IPS-NIHi7 (cell line): ENCODE data around the gene ENG.
"Not testable (repeated sequence)": the region's sequence is repeated elsewhere in the genome, so short reads cannot be mapped to it uniquely, and the experiment has no call there.

Source experiments
- DNase-seq: peaks from one replicate; pipeline ENCODE4 v3.0.0; 2012; ENCODE audit warnings: mixed read lengths; ENCODE audit errors: extremely low spot score

The ENG gene

DNA sequence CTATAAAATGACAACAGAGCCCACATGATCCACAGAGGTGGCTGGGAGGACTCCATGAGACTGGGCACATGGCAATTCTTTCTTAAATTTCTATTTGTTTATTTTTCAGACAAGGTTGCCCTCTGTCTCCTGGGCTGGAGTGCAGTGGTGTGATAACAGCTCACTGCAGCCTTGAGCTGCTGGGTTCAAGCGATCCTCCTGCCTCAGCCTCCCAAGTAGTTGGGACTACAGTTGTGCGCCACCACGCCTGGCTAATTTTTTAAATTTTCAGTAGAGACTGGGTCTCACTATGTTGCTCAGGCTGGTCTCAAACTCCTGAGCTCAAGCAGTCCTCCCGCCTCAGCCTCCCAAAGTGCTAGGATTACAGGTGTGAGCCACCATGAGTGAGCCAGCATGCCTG lies 8.8 kb downstream of the ENG start:
- DNase-seq = not testable (repeated sequence)

DNA sequence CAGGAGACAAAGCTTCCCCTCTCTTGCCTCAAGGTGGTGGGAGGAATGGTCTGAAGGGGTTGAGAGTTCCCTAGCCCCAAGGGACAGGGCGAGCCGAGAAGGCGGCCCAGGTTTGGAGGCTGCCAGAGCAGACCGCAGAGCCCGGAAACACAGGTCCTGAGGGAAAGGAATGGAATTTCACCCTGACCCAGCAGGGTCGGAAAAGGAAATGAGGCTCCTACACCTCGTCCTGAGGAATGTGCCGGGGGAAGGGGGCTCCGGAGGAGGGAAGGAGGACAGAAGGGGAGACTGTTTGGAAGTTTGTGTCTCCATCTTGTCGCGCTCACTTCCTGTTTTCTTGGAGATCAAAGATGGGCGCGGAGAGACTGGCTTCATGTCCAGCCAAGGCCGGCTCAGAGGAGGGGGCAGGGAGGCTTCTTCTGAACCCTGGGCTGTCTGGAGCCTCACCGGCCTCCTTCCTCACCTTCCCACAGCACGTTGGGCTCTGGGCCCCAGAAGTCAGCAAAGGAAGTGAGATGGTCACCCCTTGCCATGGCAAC lies 9.6 kb downstream of the ENG start:
- DNase-seq = peak; percentile 59

DNA sequence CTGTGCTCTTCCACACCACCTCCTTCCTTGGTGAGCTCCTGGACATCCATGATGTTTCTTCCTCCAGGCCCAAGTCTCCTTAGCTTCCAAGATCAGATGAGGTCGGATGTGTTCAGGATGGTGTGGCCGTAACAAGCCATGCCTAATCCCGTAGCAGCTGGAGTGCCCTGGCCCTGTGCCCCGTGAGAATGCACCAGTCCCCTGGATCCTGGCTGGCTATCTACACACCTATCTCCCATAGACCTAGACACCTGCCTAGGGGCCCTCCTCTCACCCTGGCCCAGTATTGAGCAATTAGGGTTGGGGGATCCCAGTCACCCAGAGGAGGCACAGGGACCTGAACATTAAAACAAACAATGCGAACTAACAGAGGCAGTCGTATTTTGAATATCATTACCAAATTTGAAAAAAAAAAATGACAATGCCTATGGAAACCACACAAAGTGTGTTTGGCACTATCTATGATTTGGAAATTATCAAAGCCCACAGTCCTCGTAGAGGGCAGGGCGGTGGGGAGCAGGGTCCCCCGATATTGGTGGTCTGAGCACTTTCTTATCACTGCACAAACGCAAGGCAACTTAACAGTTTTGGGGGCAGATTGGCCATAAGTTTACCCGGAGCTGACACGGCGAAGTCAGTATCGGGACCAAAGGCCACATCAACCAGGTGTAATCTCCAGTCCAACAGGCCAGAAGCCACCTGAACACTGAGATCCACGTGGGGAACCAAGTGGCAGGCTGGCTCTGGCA lies 13.2 kb downstream of the ENG start:
- no peak for DNase-seq

DNA sequence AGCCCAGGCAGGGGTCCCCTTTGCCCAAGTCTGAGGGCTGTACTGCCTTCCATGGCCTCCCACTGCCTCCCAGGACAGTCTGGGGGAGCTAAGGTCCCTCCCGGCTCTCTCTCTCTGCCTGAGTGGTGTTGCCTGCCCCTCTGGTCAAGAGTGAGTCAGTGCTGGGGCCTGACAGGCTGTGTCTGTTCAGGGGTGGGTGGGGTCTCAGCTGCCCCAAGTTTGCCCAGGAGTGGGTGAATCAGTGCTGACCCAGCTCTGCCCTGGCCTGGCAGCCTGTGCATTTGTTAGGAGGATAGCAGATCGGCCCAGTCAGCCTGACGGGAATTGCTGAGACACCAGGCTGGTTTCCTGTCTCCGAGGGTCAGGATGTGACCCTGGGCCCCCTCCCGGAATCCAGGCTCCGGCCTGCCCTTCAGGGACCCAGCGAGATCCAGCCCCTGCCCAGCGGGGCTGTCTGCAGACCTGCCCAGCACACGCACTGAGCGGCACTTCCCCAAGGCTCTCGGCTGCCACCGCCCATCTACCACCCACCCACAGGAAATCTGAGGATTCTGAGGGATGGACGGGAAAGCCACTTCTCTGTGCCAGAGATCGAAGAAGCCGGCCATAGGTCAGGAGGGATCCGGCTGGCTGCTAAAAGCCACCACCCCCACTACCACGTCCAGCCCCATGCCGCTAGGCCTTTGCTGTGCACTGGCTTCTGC lies 15.9 kb downstream of the ENG start:
- no peak for DNase-seq

DNA sequence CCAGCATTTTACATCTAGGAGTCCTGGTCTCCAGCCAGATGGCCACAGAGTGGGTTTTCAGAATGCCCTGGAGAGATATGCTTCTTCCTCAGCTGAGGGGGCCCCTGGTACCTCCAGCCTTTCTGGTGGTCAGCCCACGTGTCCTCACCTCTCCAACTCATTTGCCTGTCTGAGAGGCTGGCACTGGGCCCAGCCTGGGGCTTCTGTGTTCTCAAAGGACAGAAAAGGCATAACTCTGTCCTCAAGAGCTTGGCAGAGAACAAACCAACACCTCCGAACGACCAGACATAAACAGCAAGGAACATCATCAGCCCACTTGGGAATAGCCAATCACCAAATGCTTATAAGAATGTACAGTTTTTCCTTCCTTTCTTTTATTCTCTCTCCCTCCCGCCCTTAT lies 17.1 kb downstream of the ENG start:
- DNase-seq = no peak

DNA sequence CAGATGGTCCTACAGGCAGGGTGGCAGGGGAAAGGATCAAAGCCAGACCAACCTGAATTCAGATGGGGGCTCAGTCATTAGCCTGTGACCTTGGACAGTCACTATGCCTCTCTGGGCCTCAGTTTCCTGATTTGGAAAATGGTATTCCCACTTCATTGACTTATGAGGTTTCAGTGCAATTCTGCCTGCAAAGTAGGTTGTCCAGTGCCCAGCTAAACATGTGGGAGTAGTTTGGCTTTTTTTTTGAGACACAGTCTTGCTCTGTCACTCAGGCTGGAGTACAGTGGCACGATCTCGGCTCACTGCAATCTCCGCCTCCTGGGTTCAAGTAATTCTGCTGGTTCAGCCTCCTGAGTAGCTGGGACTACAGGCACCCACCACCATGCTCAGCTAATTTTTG lies 17.9 kb downstream of the ENG start:
- not testable (repeated sequence) for DNase-seq

DNA sequence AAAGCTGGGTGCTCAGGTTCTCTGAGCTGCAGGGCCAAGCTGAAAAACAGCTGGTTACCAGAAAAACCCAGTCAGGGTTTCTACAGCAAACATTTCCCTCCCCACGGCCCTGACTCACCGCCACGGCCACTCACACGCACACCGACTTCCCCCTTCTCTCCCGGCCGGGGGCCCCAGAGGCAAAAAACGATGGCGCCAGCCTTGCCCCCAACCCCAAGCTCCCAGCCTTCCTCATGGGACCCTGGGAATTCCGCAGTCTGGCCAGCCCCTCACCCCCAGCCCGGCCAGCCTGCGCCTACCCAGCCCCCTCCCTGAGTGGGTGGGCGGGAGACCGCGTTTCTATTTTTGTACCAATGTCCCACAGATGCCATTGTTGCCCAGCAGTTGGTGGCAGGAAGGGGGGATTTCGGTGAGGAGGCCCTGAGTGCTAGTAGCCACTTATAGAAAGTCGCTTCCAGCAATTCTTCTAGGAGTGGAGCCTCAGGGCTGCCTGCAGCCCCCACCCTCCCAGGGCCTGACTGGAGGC lies 18.4 kb downstream of the ENG start:
- DNase-seq = no peak

DNA sequence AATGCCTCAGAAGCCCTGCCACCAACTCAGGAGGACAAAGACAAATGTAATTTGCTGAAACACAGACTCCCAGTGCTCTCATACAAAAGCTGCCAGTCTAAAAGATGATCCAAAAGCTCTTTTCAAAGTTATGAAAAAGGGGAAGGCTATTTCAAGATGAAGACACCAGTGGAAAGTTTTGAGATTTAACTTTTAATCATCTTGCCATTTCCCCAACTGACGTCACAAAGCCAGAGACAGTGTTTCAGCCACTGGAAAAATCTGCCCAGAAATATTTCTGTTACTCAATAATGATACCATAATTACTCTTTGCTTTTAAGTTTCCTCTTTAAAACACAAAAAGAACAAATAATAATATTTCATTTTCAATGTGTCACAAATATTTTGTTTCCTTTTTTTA lies 20.9 kb downstream of the ENG start:
- DNase-seq = no peak

DNA sequence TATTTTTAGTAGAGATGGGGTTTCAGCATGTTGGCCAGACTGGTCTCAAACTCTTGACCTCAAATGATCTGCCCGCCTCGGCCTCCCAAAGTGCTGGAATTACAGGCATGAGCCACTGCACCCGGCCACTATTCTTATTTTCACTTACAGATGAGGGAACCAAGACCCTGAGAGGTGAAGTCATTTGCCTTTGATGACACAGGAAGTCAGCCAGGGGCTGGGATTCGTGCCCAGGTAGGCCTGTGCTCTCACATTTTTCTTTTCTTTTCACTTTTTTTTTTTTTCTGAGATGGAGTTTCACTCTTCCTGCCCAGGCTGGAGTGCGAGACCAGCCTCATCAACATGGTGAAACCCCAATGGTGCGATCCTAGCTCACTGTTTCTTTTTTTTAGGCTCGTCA lies 22.2 kb downstream of the ENG start:
- DNase-seq = no peak

DNA sequence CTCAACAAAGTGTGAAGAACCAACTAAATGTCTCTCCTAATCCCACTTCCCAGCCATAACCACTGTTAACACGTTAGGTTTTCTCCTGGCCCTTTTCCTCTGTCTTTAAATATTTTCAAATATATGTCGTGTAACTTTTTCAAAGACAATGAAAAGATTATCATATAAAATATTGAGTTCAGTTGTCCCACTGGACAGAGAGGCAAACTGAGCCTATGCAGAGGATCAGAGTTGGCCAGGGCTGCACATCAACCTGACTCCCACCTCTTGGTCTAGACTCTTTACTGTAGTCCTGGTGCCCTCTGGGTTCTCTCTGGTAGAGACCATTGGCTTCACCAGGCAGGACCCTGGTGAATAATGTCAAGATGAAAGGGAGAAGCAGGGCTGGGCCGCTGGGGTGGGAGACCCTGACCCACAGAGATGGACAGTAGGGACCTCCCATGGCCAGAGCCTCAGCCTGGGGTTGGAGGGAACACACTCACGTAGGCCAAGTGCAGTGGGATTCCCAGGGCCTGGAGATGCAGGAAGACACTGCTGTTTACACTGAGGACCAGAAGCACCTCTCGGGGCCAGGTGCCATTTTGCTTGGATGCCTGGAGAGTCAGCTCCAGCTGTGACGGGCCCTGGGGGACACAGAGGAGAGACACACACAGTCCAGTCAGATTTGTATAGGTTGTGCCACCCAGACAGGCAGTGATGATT lies 25.1 kb downstream of the ENG start:
- DNase-seq = no peak

DNA sequence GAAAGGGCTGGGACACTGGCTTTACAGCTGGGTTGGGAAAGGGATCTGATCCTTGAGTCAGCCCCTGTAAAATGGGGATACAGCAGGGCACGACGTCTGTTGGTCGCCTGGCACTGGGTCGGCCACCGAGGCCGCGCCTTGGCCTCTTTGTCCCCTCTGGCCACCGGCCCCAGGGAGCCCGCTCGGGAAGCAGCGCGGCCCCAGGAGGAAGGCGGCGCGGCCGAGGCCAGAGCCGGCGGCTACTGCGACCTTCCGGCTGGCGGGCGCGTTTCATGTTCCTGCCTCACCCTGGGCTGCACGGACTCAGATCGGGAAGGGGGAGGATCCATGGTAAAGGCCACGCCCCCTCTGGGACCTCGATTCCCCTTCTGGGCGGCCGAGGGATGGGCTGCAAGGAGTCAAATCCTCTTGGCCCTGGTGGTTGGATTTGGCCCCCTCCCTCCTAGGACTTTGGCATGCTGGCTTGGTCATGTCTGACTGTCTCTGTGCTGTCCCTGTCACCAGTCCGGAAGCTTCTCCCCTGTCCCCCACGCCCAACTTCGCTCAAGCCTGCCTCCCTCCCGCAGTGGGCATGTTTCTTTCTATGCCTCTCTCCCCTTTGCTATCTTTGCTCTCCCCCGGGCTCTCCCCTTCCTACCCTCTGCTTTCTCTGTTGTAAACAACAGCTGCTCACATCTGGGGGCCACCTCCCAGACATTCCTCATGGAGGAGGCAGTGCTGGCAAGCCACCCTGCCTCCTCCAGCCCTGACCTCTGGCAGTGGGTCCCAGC lies 26.0 kb downstream of the ENG start:
- DNase-seq = peak; percentile 98

DNA sequence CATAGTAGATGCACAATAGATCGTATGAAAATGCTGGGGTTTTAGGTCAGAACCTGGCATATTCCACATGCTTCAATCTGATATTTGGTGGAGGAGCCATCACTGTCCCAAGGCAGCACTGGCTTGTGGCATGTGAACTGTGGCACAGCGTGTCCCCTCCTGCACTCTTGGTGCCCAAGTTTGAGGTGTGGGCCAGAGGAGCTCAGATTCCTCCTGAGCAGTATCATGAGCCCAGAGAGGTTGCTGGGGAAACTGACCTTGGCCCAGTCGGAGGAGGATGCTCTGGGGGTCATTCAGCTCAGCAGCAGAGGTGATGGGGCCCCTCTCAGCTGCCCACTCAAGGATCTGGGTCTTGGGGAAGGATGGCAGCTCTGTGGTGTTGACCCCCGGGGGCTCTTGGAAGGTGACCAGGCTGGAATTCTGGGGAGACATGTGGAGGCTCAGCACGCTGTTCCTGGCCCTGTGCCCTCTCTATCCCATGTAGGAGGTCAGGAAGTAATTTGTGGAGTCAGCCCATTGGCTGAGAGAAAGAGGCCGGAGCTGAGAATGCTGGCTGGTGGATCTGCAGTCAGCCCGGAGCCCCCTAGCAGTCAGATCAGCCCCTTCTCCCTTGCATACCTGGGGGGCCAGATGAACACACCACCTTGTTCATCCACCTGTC lies 28.1 kb downstream of the ENG start:
- no peak for DNase-seq

DNA sequence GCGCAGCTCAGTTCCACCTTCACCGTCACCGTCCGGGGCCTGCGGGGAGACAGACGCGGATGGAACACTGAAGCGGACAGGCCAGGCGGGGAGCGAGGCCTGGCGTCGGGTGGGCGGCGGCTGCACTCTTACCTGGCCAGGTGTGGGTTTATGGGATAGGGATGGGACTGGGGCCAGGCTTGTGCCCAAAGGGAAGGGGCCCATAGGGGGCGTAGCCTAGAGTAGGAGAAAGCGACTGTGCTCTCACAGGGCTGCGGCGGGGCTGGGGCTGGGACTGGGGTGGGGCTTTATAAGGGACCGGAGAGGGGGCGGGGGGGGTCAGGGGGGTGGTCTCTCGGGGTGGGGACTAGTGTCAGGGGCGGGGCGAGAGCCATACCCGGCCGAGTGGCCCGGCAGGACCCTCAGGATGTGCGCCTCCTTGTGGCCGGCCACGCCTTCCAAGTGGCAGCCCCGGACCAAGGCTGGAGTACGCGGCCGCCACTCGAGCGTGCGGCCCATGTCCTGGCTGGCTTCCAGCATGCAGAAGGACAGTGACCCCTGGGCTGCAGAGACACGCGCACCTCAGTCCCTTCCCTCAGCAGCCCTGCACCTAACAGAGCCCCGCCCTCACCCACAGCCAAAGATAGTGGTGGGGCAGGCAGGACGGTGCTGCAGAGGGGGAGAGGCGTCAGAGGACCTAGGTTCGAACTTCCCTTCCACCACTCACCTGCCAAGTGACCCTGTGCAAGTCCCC lies 29.0 kb downstream of the ENG start:
- DNase-seq = peak; percentile 91

DNA sequence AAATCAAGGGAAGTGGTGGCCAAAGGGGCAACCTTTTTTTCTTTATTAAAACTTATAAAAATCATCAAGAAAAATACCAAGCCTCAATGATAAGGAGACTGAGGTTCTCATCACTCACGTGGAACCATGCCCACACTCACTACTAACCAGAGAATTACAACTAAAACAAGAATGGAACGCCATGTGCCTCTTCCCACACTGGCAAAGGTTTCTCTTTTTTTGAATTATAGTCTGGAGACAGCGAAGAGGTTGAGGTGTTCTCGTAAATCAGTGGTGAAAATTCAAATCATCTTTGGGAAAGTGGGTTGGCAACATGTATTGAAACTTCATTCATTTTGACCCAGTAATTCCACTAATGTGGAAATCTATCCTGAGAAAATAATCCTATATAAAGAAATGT lies 32.4 kb downstream of the ENG start:
- DNase-seq = no peak

DNA sequence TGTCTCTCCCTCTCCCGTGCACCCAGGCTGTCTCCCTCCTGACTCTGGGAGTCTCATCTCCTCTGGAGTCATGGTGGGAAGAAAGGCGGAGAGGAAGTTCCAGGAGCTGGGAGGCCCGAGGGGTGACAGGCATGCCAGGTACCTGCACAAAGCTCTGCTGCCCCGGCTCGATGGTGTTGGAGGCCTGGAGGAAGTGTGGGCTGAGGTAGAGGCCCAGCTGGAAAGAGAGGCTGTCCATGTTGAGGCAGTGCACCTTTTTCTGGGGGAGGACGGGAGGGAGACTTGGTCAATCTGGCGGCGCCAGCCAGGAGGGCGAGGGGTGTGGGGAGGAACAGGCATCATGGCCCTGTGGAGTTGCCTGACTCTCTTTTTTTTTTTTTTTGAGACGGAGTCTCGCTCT lies 35.9 kb downstream of the ENG start:
- DNase-seq = no peak

DNA sequence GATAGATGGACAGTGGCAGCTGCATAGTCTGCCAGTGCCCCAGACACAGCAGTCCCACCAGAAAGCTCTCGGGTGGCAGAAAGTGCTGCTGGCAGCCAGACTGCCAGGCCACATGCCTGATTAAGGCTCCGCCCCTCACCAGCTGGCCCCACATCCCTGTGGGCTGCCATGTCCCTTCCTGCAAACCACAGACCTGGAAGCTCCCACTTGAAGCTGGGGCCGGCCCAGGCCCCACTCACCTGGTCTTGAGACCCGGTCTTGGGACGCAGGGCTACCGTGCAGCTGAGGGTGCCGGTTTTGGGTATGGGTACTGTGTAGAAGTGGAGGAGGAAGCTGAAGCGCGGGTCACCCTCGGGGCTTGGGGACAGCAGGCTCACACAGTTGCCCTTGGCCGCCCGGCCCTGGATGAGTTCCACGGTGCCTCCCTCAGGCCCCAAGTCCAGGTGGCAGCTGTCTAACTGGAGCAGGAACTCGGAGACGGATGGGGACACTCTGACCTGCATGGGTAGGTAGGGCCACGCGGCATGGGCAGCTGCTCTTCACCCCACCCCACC lies 36.5 kb downstream of the ENG start:
- DNase-seq = no peak

DNA sequence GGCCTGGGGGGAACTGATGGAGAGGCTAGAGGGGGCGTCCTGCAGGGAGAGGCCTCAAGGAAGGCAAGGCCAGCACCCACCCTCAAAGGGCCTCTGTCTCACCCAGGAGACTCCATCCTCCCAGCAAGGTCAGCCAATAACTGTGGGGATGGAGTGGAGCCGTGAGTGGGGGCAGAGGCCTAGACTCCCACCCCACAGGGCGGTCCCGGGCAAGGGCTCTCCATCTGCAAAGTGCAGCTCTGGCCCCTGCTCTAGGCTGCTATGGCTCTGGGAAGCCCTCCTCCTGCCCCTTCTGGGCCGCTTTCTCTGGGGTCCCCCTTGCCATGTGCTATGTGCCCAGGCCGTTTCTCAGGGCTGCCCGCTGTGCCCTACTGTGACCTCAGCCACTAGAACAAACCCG lies 37.7 kb downstream of the ENG start:
- DNase-seq = no peak

DNA sequence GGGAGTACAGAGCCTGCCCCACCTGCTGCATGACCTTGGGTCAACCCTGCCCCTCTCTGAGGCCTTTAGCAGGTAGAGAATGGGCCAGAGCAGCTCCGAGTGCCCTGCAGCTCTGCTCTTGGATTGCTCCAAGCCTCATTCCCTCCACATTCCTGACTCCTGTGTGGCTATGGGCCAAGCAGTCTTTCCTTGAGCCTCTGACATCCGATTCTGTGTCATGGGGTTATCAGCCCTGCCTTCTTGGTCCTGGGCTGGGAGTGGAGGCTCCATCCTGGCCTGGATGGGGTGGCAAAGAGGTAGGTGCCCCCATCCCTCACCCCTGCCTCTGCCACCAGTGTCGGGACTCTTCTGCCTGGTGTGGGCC lies 38.1 kb downstream of the ENG start:
- DNase-seq = no peak

DNA sequence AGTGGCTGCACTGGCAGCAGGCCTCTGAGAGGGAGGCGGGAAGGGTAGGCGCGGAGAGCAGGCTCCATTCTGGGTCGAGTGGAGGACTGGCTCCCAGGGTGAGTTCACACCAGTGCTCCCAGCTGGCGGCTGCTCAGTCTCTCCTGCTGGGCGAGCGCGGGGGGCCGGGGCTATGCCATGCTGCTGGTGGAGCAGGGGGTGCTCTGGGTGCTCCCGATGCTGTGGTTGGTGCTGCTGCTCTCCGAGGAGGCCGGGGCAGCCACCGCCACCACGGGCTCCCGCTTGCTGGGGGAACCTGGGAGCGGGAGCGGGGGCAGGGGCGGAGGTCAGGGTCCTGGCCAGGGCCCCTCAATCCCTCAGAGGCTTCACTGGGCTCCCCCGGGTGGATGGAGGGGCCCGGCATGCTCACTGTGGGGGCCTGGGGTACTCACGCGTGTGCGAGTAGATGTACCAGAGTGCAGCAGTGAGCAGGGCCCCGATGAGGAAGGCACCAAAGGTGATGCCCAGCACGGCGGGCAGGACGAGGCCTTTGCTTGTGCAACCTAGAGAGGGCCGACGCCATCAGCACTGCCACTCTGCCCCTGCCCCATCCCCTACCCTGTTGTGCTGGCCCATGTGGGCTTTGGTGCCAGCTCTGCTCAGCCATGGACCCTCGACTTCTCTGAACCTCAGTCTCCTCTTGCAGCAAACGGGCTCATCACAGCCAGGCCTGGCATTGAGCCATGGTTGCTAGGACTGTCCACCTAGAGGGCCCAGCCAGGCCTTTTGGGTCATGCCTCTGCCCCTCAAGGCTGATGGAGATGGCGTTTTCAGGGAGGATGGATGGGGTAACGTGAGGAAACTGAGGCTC lies 38.7 kb downstream of the ENG start:
- DNase-seq = no peak
